Astrocyte (in vitro differentiated cells and primary cell): ENCODE data around the gene TEKT5. TPM values are rescaled to one million over a fixed set of nuclear protein-coding genes. Genes with fewer than 3 reads are reported as not detected.

Source experiments
- DNase-seq: peaks from one replicate; pipeline ENCODE4 v3.0.0-alpha.2; 2010; ENCODE audit warnings: low read depth
- FAIRE-seq: peaks from 2 replicates; lab custom pipeline; 2011; peaks lifted over from hg19 to GRCh38; lab: Jason Lieb, UNC
- H2AFZ ChIP-seq: 2 replicates; pipeline ENCODE4 v1.6.0; 2012; ENCODE audit warnings: low read depth, low read length, inconsistent platforms
- H3K27ac ChIP-seq: 2 replicates; pipeline ENCODE4 v1.5.1; 2011; ENCODE audit warnings: low read depth, low read length, inconsistent platforms
- H3K27me3 ChIP-seq: 2 replicates; pipeline ENCODE4 v1.6.0; 2011; ENCODE audit warnings: low read length, inconsistent platforms; ENCODE audit not compliant: insufficient read depth
- H3K36me3 ChIP-seq: 2 replicates; pipeline ENCODE4 v1.5.1; 2011; ENCODE audit warnings: low read length, inconsistent platforms; ENCODE audit not compliant: insufficient read depth
- H3K4me1 ChIP-seq: 2 replicates; pipeline ENCODE4 v1.5.1; 2011; ENCODE audit warnings: low read length, inconsistent platforms; ENCODE audit not compliant: insufficient read depth
- H3K4me2 ChIP-seq: 2 replicates; pipeline ENCODE4 v1.6.0; 2012; ENCODE audit warnings: low read length, inconsistent platforms
- H3K4me3 ChIP-seq: 2 replicates; pipeline ENCODE4 v1.5.1; 2011; ENCODE audit warnings: low read depth, mild to moderate bottlenecking, low read length, inconsistent platforms; ENCODE audit not compliant: insufficient read depth
- H3K79me2 ChIP-seq: 2 replicates; pipeline ENCODE4 v1.6.0; 2012; ENCODE audit warnings: mild to moderate bottlenecking, low read length, inconsistent platforms; ENCODE audit not compliant: insufficient read depth
- H3K9ac ChIP-seq: 2 replicates; pipeline ENCODE4 v1.6.0; 2012; ENCODE audit warnings: mild to moderate bottlenecking, low read length, inconsistent platforms
- H3K9me3 ChIP-seq: 2 replicates; pipeline ENCODE4 v1.5.1; 2012; ENCODE audit warnings: low read depth, mild to moderate bottlenecking, low read length, inconsistent platforms; ENCODE audit not compliant: insufficient read depth
- H4K20me1 ChIP-seq: 2 replicates; pipeline ENCODE4 v1.6.0; 2012; ENCODE audit warnings: low read length, inconsistent platforms; ENCODE audit not compliant: insufficient read depth
- H3K27ac Mint-ChIP-seq: one replicate; pipeline ENCODE4 v1.8.0; 2021; ENCODE audit warnings: mild to moderate bottlenecking, mixed read lengths; ENCODE audit not compliant: unreplicated experiment
- H3K27me3 Mint-ChIP-seq: one replicate; pipeline ENCODE4 v1.8.0; 2021; ENCODE audit warnings: low read depth, mixed read lengths; ENCODE audit not compliant: unreplicated experiment
- H3K36me3 Mint-ChIP-seq: one replicate; pipeline ENCODE4 v1.8.0; 2021; ENCODE audit warnings: low read depth, mixed read lengths; ENCODE audit not compliant: unreplicated experiment
- H3K4me1 Mint-ChIP-seq: one replicate; pipeline ENCODE4 v1.8.0; 2021; ENCODE audit warnings: low read depth, mixed read lengths; ENCODE audit not compliant: unreplicated experiment
- H3K4me3 Mint-ChIP-seq: one replicate; pipeline ENCODE4 v1.8.0; 2021; ENCODE audit warnings: mild to moderate bottlenecking, moderate library complexity, mixed read lengths; ENCODE audit not compliant: unreplicated experiment
- H3K9me3 Mint-ChIP-seq: one replicate; pipeline ENCODE4 v1.8.0; 2021; ENCODE audit warnings: mild to moderate bottlenecking, mixed read lengths; ENCODE audit not compliant: unreplicated experiment
- EZH2 ChIP-seq: IDR thresholded peaks from 2 replicates; pipeline ENCODE4 v1.6.1; 2012; ENCODE audit warnings: mild to moderate bottlenecking, low read length, inconsistent platforms; ENCODE audit not compliant: insufficient read depth
- total RNA-seq: library from RNA; stranded (reverse); gene quantifications from 2 replicates; pipeline ENCODE4 v1.2.1, GENCODE V29; 2021
- TF ChIP-seq, protein P1 (sequence below): IDR thresholded peaks from 2 replicates; pipeline ENCODE4 v1.5.1; 2011; ENCODE audit warnings: low read depth, mild to moderate bottlenecking, inconsistent platforms, low read length, moderate library complexity; ENCODE audit not compliant: insufficient read depth

The TEKT5 gene
- total RNA-seq, 1 donor from 2014 or later: not detected

- Histone ChIP-seq H3K9ac (no peak overlapping the region), H3K4me3 (no peak overlapping the region)
These were observed 116.0 kb downstream of the TEKT5 start for GRCh38 chr16:10578474-10579316.

More at GRCh38 chr16:10578474-10579316, 116.0 kb downstream of the TEKT5 start:
- no peak overlapping the region for H3K27ac ChIP-seq
- peaks cover 21% of the 10 kb centered on the region for H3K27me3 Mint-ChIP-seq
- H3K4me3 Mint-ChIP-seq: no peak overlapping the region
- peaks cover 3% of the 10 kb centered on the region for H3K9me3 Mint-ChIP-seq
- peak overlapping the region; percentile 95 for H3K4me2 ChIP-seq
- DNase-seq (no peak), FAIRE-seq (no peak)
- no peak overlapping the region for H3K27ac Mint-ChIP-seq
- H3K36me3 Mint-ChIP-seq: no peaks in the 10 kb centered on the region
- H3K4me1 Mint-ChIP-seq: peaks cover 10% of the 10 kb centered on the region
- H3K4me1 ChIP-seq: peaks cover 19% of the 10 kb centered on the region
- H3K79me2 ChIP-seq: peaks cover 27% of the 10 kb centered on the region
- H2AFZ ChIP-seq: no peak overlapping the region
- peaks cover 7% of the 10 kb centered on the region for H4K20me1 ChIP-seq
- no peak for TF ChIP-seq EZH2
- TF ChIP-seq, protein P1, sequence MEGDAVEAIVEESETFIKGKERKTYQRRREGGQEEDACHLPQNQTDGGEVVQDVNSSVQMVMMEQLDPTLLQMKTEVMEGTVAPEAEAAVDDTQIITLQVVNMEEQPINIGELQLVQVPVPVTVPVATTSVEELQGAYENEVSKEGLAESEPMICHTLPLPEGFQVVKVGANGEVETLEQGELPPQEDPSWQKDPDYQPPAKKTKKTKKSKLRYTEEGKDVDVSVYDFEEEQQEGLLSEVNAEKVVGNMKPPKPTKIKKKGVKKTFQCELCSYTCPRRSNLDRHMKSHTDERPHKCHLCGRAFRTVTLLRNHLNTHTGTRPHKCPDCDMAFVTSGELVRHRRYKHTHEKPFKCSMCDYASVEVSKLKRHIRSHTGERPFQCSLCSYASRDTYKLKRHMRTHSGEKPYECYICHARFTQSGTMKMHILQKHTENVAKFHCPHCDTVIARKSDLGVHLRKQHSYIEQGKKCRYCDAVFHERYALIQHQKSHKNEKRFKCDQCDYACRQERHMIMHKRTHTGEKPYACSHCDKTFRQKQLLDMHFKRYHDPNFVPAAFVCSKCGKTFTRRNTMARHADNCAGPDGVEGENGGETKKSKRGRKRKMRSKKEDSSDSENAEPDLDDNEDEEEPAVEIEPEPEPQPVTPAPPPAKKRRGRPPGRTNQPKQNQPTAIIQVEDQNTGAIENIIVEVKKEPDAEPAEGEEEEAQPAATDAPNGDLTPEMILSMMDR: no peak
- no peaks in the 10 kb centered on the region for H3K9me3 ChIP-seq
- no peaks in the 10 kb centered on the region for H3K27me3 ChIP-seq
- H3K36me3 ChIP-seq: no peaks in the 10 kb centered on the region

Other genes starting within 250 kb of the TEKT5 start
- gene EMP2, start 114.3 kb downstream of the TEKT5 start, total RNA-seq: 1.7 and 2.3 TPM in 2 replicates
- 17.4 TPM in 2 replicates for gene NUBP1, start 48.9 kb upstream of the TEKT5 start, total RNA-seq
- 0.34 and 0.70 TPM in 2 replicates for gene TVP23A, start 123.9 kb upstream of the TEKT5 start, total RNA-seq
- gene CIITA, start 182.3 kb upstream of the TEKT5 start, total RNA-seq: not detected in 2 replicates
- gene DEXI, start 247.5 kb upstream of the TEKT5 start, total RNA-seq: 39.8 and 46.6 TPM in 2 replicates
- 31.7 and 32.1 TPM in 2 replicates for gene CLEC16A, start 249.6 kb upstream of the TEKT5 start, total RNA-seq